ENCODE measurements around the gene EYS. TPM values are rescaled to one million over a fixed set of nuclear protein-coding genes. Genes with fewer than 3 reads are reported as not detected.

EYS gene
- total RNA-seq, 1 donor from 2014 or later: 0.31 TPM

DNA sequence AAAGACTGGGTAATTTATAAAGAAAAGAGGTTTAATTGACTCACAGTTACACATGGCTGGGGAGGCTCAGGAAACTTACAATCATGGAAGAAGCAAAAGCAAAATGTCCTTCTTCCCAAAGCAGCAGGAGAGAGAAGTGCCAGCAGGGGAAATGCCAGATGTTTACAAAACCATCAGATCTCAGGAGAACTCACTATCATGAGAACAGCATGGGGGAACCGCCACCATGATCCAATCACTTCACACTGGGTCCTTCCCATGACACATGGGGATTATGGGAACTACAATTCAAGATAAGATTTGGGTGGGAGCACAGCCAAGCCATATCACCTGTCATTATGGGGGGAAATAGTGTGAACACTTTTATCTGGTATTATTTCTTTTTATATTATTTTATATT lies 557.2 kb downstream of the EYS start:
- DNase-seq (ENCODE audit: low spot score) (no peak), ATAC-seq (no peak)
- intact Hi-C loops (cut with DNase I): no loop called here

DNA sequence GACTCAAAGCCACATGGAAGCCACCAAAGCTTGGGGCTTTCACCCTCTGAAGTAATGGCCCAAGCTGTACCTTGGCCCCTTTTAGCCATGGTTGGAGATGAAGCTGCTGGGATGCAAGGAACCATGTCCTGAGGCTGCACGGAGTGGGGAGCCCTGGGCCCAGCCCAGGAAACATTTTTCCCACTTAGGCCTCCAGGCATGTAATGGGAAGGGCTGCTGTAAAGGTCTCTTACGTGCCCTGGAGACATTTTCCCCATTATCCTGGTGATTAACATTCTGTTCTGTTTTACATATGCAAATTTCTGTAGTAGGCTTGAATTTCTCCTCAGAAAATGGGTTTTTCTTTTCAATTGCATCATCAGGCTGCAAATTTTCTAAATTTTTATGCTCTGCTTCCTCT lies 558.2 kb downstream of the EYS start:
- intact Hi-C loops (cut with DNase I): no loop called here
- ATAC-seq (no peak), DNase-seq (ENCODE audit: low spot score) (no peak)

DNA sequence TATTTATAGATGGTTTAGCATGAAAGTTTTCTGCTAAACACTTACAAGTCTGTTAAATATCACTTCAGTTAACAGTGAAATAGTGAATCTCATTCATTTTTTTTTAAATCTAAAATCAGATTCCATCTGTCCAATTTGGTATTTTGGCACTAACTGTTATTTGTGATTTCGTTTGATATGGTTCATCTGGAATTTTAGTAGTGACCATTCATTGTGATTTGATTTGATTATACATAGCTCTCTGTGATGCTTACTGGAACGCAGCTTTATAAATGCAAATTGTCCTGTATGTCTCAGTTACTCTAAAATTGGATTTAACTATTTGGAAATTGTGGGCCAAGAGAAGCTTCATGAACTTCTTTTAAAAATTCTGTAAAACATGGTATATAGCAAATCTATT lies 571.5 kb downstream of the EYS start:
- DNase-seq (ENCODE audit: low spot score) (no peak), ATAC-seq (no peak)
- intact Hi-C loops (cut with DNase I): no loop called here

DNA sequence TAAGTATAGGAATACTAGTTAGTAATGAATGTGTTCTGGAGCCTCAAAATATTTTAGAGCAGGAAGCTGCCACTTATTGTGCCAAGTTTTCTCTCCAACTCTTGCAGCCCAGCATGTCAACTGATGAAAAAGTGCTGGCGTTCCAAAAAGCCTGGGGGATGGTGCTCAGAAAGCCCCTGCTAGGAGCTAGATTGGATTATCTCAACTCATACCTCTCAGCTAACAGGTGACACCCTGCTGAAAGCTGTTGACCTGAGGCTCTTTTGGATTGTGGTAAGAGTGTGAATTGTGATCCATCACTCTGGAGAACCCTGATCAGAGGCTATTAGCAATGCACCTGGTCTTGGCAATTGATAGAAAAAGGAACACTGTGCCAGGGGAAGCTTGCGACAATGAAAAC lies 580.4 kb downstream of the EYS start:
- DNase-seq (ENCODE audit: low spot score) (no peak), ATAC-seq (no peak)
- intact Hi-C loops (cut with DNase I): no loop called here

DNA sequence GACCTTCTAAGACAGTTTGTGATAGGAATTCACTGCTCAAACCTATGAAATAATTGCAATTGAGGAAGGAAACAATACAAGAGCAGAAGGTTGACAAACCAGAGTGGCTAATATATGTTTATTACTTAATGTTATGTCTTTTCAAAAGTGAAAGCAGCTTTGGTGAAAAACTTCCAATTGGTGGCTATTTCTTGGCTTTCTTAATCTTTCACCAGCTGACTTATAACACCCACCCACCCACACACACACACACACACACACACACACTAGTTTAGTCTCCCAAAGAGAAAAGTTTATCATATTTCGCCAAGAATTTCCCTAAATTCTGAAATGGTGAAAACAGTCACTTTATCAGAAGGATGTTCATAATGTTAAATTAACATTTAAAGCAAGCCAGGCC lies 583.5 kb downstream of the EYS start:
- ATAC-seq (no peak), DNase-seq (ENCODE audit: low spot score) (no peak)
- intact Hi-C loops (cut with DNase I): no loop called here

DNA sequence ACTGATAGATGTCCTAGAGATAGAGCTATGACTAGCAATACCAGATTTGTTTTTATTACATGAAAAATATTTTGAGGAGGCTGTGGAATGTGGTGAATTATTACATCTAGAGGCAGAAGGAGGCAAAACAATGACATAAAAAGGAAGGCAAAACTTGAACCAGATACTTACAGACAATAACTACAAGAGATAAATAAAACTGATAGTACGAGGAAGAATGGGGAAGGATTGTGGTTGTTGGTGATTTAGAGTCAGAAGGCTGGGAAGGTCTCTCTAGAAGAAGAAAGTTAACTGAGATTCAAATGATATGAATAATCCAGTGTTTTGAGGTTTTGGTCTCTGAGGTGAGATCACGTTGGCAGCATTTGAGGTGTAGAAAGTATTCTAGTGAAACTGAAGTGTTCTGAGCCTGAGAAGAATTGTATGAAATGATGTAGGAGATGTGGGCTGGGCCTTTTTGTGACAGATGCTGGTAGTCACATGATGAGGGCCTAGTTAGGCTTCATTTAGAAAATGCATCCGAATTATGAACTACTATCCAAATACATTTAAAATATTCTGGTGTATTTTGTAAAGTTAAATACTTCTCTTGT lies 589.1 kb downstream of the EYS start:
- intact Hi-C loops (cut with DNase I): no loop called here
- DNase-seq (ENCODE audit: low spot score) (no peak), ATAC-seq (no peak)

DNA sequence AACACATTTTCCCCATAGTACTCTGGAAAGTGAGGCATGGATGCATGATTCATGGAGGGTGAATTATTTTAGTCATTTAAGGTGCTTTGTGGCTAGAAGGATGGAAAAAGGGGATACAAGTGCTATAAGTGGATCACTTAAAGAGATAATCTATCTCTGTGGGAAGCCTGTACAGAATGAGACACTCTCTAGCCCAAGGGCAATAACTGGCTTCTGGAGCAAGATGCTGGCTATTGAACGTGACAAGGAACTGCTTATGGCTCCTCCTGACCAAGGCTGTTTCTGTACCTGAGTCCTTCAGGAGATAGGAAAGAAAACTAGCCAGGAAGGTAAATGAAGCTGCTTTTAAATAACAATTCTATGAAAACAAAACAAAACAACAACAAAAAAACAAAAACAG lies 590.7 kb downstream of the EYS start:
- intact Hi-C loops (cut with DNase I): no loop called here
- DNase-seq (ENCODE audit: low spot score) (no peak), ATAC-seq (no peak)

DNA sequence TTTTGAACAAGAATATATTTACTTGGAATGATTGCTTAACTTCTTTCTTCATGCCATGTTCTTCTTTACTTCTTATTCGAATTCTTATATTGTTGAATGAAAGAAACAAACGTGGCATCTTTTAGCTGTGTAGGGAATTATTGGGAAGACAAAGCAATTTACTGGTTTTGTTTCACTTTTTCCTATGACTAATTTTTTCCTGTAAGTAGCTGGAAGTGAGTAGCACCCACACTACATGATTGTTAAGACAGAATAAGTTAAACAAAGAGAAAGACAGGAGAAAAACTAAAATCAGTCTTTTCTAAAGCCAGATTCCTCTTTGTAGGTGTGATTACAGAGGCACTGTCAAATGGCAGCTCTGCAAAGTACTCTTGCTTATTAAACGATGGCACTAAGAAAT lies 593.4 kb downstream of the EYS start:
- intact Hi-C loops (cut with DNase I): no loop called here
- ATAC-seq (no peak), DNase-seq (ENCODE audit: low spot score) (no peak)

DNA sequence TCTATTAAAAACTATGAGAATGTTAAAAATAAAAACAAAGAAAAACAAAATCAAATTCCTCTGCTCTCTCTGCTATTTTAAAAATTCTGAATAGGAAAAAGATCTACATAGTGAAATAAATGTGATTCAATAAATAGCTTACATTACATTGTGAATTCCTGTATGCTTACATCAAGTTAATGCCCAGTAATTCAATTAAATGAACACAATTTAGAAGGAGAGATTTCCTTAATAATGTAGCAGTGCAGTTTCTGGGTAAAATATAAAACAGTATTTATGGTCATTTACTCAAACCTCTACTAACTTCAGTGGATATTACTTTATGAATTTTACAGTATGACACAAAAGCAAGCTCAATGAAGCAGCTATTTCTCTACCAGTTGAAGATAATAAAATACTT lies 594.6 kb downstream of the EYS start:
- intact Hi-C loops (cut with DNase I): no loop called here
- DNase-seq (ENCODE audit: low spot score): no peak
- ATAC-seq: no peak

DNA sequence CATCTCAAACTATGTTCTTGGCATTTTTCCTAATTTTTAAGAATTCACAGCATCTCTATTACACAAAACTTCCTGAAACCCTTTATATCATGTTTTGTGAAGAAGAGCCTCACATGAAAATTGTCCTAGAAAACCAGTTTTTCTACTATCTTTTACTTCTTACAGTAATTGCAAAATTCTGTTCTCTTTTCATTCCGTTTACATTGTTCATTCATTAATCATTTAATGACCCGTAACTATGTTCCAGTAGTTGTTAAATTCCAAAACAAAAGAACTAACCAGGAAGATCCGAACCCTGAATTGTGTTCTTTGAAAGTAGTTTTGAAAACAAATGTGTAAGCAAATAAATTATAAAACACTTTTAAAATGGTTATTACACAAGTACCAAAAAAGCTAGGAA lies 597.0 kb downstream of the EYS start:
- no peak for ATAC-seq
- no peak for DNase-seq (ENCODE audit: low spot score)
- intact Hi-C loops (cut with DNase I): no loop called here

DNA sequence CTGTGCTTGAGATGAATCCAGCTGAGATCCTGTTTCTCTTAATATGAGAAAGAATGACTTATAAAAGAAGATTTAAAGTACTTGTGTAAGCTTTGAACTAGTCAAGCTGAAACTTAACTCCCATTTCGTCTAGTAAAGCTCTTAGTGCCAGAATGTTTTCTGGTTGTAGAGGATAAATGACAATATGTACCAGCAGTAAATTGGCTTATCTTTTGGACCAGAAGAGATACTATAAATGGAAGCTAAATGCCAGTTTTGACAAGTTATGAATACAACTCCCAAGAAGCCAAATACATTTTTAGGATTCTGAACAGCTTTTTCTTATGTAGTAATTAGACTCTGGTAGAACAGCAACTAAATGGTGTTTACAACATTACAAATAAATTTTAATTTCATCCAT lies 608.7 kb downstream of the EYS start:
- ATAC-seq (no peak), DNase-seq (ENCODE audit: low spot score) (no peak)
- intact Hi-C loops (cut with DNase I): no loop called here

DNA sequence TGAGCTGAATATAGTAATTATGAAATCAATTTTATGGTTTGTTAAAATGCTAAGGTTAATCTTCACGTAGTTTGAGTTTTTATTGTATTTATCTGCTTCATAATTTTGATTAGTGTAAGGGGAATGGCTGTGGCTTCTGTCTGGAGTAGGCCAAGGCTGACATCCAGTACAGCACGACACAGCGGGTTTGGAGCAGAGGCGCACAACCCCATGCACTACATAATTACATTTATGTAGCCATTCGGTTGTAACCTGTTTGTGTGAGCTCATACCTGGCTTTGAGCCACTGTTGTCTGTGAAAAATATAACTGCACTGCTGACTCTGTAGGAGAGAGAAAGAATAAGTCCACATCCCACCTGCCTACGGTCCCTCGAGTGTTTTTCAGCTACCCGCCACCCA lies 615.5 kb downstream of the EYS start:
- ATAC-seq (no peak), DNase-seq (ENCODE audit: low spot score) (no peak)
- intact Hi-C loops (cut with DNase I): no loop called here

DNA sequence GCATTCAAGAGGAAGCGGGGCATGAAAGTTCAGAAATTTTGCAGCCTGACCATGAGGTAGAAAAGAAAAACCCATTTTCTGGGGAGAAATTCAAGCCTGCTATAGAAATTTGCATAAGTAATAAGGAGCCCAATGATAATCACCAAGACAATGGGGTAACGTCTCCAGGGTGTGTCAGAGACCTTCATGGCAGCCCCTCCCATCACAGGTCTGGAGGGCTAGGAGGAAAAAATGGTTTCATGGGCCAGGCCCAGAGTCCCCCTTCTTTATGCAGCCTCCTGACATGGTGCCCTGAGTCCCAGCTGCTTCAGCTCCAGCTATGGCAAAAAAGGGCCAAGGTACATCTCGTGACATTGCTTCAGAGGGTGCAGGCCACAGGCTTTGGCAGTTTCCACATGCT lies 618.5 kb downstream of the EYS start:
- ATAC-seq: no peak

DNA sequence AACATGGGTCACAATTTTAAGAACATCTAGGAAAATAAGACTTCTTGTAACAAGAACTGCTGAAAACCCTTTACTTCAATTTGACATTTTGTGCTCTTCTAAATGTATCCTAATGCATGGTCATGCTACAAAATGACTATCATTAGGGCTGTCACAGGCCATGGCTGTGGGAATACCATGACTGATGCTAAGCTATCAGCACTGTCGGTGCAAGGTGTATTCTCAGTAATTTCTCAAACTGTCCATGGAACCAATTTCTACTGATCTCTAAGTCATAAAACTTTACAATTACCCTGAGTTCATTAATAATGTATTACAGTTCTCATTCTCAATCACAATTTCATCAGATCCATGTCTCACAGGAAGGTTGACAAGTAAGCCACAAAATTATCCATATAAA lies 625.3 kb downstream of the EYS start:
- ATAC-seq: no peak
- DNase-seq (ENCODE audit: low spot score): no peak
- intact Hi-C loops (cut with DNase I): no loop called here

More for the DNA sequence above, 618.5 kb downstream of the EYS start:
- DNase-seq (ENCODE audit: low spot score): no peak
- intact Hi-C loops (cut with DNase I): no loop called here

DNA sequence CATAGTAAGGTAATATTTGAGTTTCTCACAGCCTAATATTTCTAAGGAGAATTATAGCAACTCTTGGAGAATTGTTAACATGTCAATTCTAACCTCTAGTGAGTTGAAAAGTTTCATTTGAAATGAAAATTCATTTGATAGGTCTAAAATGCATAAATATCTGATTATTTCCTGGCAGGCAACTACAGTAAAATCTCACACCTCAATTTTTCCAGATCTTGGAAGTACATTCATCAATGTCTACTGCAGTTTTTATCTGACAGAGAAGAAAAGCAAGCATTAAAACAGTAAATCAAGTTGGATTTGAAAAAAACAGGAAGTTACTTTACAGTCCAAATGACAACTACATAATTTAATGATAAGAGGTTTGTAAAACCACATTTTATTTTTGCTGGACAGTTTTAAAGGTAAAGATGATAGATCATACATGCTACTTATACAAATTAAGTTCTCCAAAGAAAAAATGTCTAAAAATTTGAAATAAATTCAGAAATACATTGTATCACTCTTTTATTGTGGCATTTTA lies 631.3 kb downstream of the EYS start:
- DNase-seq (ENCODE audit: low spot score) (no peak), ATAC-seq (no peak)
- intact Hi-C loops (cut with DNase I): no loop called here

DNA sequence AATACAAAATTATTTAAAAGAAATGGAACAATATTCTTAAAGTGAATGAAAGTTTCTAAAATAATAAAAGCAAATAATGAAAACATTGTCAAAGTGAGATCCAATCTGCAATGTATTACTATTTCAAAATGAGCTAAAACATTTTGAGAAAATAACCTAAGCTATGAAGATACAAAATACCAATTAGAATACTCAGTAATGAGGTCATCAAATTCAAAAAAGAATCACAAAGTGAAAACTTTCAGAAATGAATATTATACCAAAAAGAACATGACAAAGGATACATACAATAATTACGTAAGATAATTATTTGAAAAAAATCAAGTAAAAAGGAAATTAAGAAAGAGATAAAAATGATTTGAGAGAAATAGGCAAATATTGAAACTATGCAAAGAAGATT lies 634.5 kb downstream of the EYS start:
- ATAC-seq: no peak
- intact Hi-C loops (cut with DNase I): no loop called here
- DNase-seq (ENCODE audit: low spot score): no peak

DNA sequence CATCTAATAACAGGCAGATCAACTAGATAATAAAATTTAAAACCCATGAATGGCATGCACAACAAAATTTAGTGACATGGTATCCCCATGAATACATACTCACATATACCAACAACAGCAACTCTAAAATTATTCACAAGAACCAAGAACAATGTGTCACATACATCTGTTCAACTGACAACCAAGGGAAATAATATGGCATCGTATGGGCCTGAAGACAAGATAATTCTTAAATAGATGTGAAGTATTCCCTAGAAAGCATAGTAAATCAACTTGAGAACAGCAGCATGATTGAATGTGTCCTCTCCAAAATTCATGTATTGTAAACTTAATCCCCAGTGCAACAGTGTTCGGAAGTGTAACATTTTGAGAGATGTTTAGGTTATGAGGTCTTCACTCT lies 635.5 kb downstream of the EYS start:
- DNase-seq (ENCODE audit: low spot score) (no peak), ATAC-seq (no peak)
- intact Hi-C loops (cut with DNase I): no loop called here

DNA sequence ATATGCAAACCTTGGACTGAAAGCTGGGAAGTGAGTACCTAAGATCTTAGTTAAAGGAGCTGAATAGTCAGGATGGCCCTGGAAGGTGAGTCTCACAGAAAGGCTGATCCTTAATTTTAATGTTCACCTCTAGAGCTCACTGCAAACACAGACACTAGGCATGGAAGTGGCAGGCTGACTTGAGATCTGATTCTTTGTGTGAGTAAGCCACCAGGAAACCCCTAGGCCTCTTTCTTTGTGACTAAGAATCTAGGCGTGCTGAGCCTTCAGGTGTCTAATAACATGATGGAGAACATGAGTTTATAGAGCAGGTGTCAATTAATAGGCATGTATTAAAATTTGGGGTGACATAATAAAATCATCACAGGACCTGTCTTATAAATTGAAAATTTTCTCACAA lies 642.2 kb downstream of the EYS start:
- intact Hi-C loops (cut with DNase I): no loop called here
- ATAC-seq (no peak), DNase-seq (ENCODE audit: low spot score) (no peak)

DNA sequence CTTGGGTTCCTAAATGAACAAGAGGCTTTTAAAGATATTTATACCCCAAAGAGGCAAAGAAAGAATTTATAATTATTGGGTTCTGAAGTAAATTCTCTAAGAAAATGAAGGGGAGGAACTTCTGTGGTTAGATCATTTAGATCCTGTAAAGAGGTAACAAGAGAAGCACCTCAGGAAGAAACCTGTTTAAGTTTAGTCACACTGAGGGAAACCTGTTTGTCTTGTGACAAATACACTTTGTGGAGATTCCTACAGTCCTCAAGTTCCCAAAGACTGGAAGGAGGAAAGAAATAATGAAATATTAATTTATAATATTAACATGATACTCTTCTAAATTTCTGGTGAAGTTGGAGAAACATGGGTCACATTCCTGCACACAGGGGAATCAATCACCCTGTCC lies 647.5 kb downstream of the EYS start:
- DNase-seq (ENCODE audit: low spot score) (no peak), ATAC-seq (no peak)
- intact Hi-C loops (cut with DNase I): loop anchor here (5.0 kb wide), 1 partner anchor 978 kb away; no protein-coding TSS in a partner anchor

DNA sequence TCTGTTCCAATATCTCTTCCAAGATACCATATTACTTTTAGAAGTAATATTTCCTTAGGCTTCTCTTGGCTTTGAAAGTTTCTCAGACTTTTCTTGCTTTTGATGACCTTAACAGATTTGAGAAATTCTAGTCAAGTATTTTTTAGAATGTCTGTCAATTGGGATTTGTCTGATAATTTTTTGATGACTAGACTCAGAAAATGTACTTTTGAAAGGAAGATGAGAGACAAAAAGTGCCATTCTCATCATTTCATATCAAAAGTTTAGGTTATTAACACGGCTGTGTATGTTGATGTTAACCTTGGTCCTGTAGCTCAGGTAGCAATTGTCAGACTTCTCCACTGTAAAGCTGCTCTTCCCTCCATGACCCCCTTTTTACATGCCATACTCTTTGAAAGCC lies 651.5 kb downstream of the EYS start:
- ATAC-seq: no peak
- intact Hi-C loops (cut with DNase I): loop anchor here (5.0 kb wide), 1 partner anchor 982 kb away; no protein-coding TSS in a partner anchor
- DNase-seq (ENCODE audit: low spot score): no peak

DNA sequence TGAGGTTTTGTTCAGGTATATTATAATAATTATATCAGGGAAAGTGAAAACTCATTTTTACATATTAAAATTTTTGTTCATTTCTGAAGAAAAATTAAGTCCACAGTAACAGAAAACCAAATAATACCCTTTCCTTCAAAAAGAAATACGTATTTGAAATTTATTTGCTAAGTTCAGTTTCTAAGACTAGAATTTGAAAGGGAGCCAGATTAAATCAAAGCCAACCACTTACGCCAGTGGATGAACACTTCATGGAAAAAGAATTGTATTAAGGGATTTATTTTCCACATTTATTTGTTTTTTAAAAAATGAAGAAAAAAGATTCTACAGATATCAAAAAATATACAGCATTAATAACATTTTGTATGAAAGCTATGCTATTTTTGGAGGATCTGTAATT lies 654.4 kb downstream of the EYS start:
- no peak for ATAC-seq
- no peak for DNase-seq (ENCODE audit: low spot score)
- intact Hi-C loops (cut with DNase I): no loop called here

DNA sequence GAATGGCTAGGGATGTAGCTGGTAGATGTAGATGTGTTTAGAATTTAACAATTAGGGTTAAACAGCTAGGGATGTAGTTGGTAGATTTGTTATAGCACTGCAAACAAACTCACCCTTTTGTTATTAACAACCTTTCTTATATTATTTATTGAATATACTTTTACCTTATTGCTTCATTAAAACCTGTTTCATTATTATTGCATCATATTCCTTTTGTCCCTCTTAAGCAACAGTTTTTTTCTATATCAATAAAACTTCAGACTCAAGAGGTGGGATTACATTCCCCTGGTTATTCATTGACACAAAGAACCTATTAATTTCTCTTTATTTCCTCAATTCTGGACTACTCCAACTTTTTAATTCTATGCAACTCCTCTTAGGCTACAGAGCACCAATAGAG lies 661.2 kb downstream of the EYS start:
- no peak for DNase-seq (ENCODE audit: low spot score)
- intact Hi-C loops (cut with DNase I): no loop called here
- no peak for ATAC-seq

Data from sciatic nerve (tissue), 2 donors.